Hepatocyte (in vitro differentiated cells): ENCODE measurements around the gene FUCA1. TPM values are rescaled to one million over a fixed set of nuclear protein-coding genes. Genes with fewer than 3 reads are reported as not detected.

Source experiments
- DNase-seq: peaks from one replicate; pipeline ENCODE4 v3.0.0-alpha.2; 2016; ENCODE audit warnings: low spot score
- H2AFZ ChIP-seq: fragments of 200-600 bp; sonication (generic); 2 replicates; pipeline ENCODE4 v1.6.0; 2016; ENCODE audit warnings: antibody characterized with exemption, mild to moderate bottlenecking
- H3K27ac ChIP-seq: fragments of 200-600 bp; sonication (generic); 2 replicates; pipeline ENCODE4 v1.5.1; 2016; ENCODE audit warnings: mild to moderate bottlenecking
- H3K27me3 ChIP-seq: fragments of 200-600 bp; sonication (generic); 2 replicates; pipeline ENCODE4 v1.6.1; 2016
- H3K36me3 ChIP-seq: fragments of 200-600 bp; sonication (generic); replicated peaks from 2 replicates; pipeline ENCODE4 v1.5.1; 2016; ENCODE audit warnings: low read depth; ENCODE audit not compliant: insufficient read depth
- H3K4me1 ChIP-seq: fragments of 200-600 bp; sonication (generic); 2 replicates; pipeline ENCODE4 v1.5.1; 2016; ENCODE audit warnings: mild to moderate bottlenecking, moderate library complexity; ENCODE audit not compliant: insufficient read depth
- H3K4me2 ChIP-seq: fragments of 200-600 bp; sonication (generic); 2 replicates; pipeline ENCODE4 v1.6.0; 2016
- H3K4me3 ChIP-seq: fragments of 200-600 bp; sonication (generic); 2 replicates; pipeline ENCODE4 v1.5.1; 2016; ENCODE audit warnings: mild to moderate bottlenecking
- H3K79me2 ChIP-seq: fragments of 200-600 bp; sonication (generic); 2 replicates; pipeline ENCODE4 v1.6.0; 2017; ENCODE audit warnings: mild to moderate bottlenecking
- H3K9me2 ChIP-seq: fragments of 200-600 bp; sonication (generic); replicated peaks from 2 replicates; pipeline ENCODE4 v1.6.0; 2017; ENCODE audit warnings: mild to moderate bottlenecking; ENCODE audit not compliant: insufficient read depth
- H3K9me3 ChIP-seq: fragments of 200-600 bp; sonication (generic); 2 replicates; pipeline ENCODE4 v1.5.1; 2016; ENCODE audit warnings: low read depth, mild to moderate bottlenecking
- H4K20me1 ChIP-seq: fragments of 200-600 bp; sonication (generic); 2 replicates; pipeline ENCODE4 v1.6.0; 2016; ENCODE audit warnings: mild to moderate bottlenecking; ENCODE audit not compliant: insufficient read depth, poor library complexity, severe bottlenecking
- CTCF ChIP-seq: fragments of 200-600 bp; sonication (generic); IDR thresholded peaks from 2 replicates; pipeline ENCODE4 v1.5.1; 2016; ENCODE audit warnings: antibody characterized with exemption, mild to moderate bottlenecking; ENCODE audit not compliant: poor library complexity
- EZH2 ChIP-seq: fragments of 200-600 bp; sonication (generic); IDR thresholded peaks from 2 replicates; pipeline ENCODE4 v1.6.1; 2016; ENCODE audit warnings: antibody characterized with exemption, mild to moderate bottlenecking, borderline replicate concordance
- EZH2phosphoT487 ChIP-seq: fragments of 200-600 bp; sonication (generic); IDR thresholded peaks from one replicate; pipeline ENCODE4 v1.6.1; 2018; ENCODE audit warnings: antibody characterized with exemption, mild to moderate bottlenecking, low read depth, moderate library complexity; ENCODE audit not compliant: unreplicated experiment, severe bottlenecking
- WGBS: methylation state at CpG from one replicate; pipeline ENCODE4 v1.1.6; 2016; ENCODE audit warnings: low lambda C conversion rate; ENCODE audit errors: missing lambda C conversion rate; 5-methylcytosine and 5-hydroxymethylcytosine counted together
- polyA plus RNA-seq: library from polyadenylated mRNA; unstranded; fragments of >200 nt; fragmentation: Nextera tagmentation; extraction: Ambion mirVana; gene quantifications from 2 replicates; pipeline ENCODE4 v1.2.1, GENCODE V29; 2016
- total RNA-seq: library from RNA; depleted of rRNA; stranded (reverse); fragments of >200 nt; gene quantifications from 2 replicates; pipeline ENCODE4 v1.2.3, GENCODE V29; 2014

FUCA1 gene
- total and polyA plus RNA-seq, 2 experiments from 2014 or later = 59.0 to 74.2 TPM

- Histone ChIP-seq H3K36me3 (no peaks in the 10 kb centered on the region), H3K4me2 (no peak overlapping the region), H2AFZ (no peak overlapping the region), H3K9me2 (no peaks in the 10 kb centered on the region), H3K4me1 (peaks cover 18% of the 10 kb centered on the region), H3K27ac (no peak overlapping the region), H3K9me3 (no peaks in the 10 kb centered on the region), H3K27me3 (no peaks in the 10 kb centered on the region), H4K20me1 (no peaks in the 10 kb centered on the region), H3K79me2 (peaks cover 27% of the 10 kb centered on the region), H3K4me3 (no peak overlapping the region)
- no peak for DNase-seq
- TF ChIP-seq EZH2phosphoT487 (no peak), CTCF (no peak), EZH2 (no peak)
- WGBS = 82% methylated on average over 17 of the region's 17 CpGs
These were observed 71.4 kb downstream of the FUCA1 start for GRCh38 chr1:23796466-23797271.

GRCh38 chr1:23795676-23796465 lies 72.2 kb downstream of the FUCA1 start:
- H3K27me3 ChIP-seq = no peaks in the 10 kb centered on the region
- no peaks in the 10 kb centered on the region for H3K36me3 ChIP-seq
- no peak overlapping the region for H3K4me3 ChIP-seq
- no peaks in the 10 kb centered on the region for H3K9me3 ChIP-seq
- no peaks in the 10 kb centered on the region for H3K9me2 ChIP-seq
- TF ChIP-seq EZH2 (no peak), CTCF (no peak), EZH2phosphoT487 (no peak)
- no peaks in the 10 kb centered on the region for H4K20me1 ChIP-seq
- 93% methylated on average over 11 of the region's 16 CpGs for WGBS
- DNase-seq = no peak
- H3K27ac ChIP-seq = no peak overlapping the region
- peaks cover 33% of the 10 kb centered on the region for H3K79me2 ChIP-seq
- peaks cover 14% of the 10 kb centered on the region for H3K4me1 ChIP-seq
- H2AFZ ChIP-seq = no peak overlapping the region
- no peak overlapping the region for H3K4me2 ChIP-seq

Other genes with a start within 250 kb of the FUCA1 start
- 828 and 862 TPM in 2 replicates for gene RPL11, start 176.5 kb downstream of the FUCA1 start, total RNA-seq
- gene RPL11, start 176.5 kb downstream of the FUCA1 start, polyA plus RNA-seq = 526 and 593 TPM in 2 replicates
- 25.6 and 28.3 TPM in 2 replicates for gene ELOA, start 124.8 kb downstream of the FUCA1 start, total RNA-seq
- 26.0 and 27.0 TPM in 2 replicates for gene ELOA, start 124.8 kb downstream of the FUCA1 start, polyA plus RNA-seq
- 45.1 and 49.4 TPM in 2 replicates for gene PITHD1, start 89.9 kb downstream of the FUCA1 start, total RNA-seq
- gene PITHD1, start 89.9 kb downstream of the FUCA1 start, polyA plus RNA-seq = 28.4 and 29.3 TPM in 2 replicates
- 73.2 and 108 TPM in 2 replicates for gene LYPLA2, start 77.1 kb downstream of the FUCA1 start, total RNA-seq
- 162 and 163 TPM in 2 replicates for gene LYPLA2, start 77.1 kb downstream of the FUCA1 start, polyA plus RNA-seq
- gene GALE, start 67.5 kb downstream of the FUCA1 start, total RNA-seq = 73.6 and 89.9 TPM in 2 replicates
- 114 and 117 TPM in 2 replicates for gene GALE, start 67.5 kb downstream of the FUCA1 start, polyA plus RNA-seq
- gene HMGCL, start 42.9 kb downstream of the FUCA1 start, total RNA-seq = 78.5 and 87.5 TPM in 2 replicates
- 79.0 and 90.7 TPM in 2 replicates for gene HMGCL, start 42.9 kb downstream of the FUCA1 start, polyA plus RNA-seq
- gene CNR2, start 45.1 kb upstream of the FUCA1 start, total RNA-seq = not detected in 2 replicates
- not detected in 2 replicates for gene CNR2, start 45.1 kb upstream of the FUCA1 start, polyA plus RNA-seq
- gene PNRC2, start 91.5 kb upstream of the FUCA1 start, total RNA-seq = 107 and 122 TPM in 2 replicates
- gene PNRC2, start 91.5 kb upstream of the FUCA1 start, polyA plus RNA-seq = 65.8 and 75.4 TPM in 2 replicates
- 125 and 127 TPM in 2 replicates for gene SRSF10, start 112.0 kb upstream of the FUCA1 start, total RNA-seq
- 113 and 131 TPM in 2 replicates for gene SRSF10, start 112.0 kb upstream of the FUCA1 start, polyA plus RNA-seq
- gene MYOM3, start 243.8 kb upstream of the FUCA1 start, total RNA-seq = 2.2 and 2.4 TPM in 2 replicates
- 0.67 and 2.0 TPM in 2 replicates for gene MYOM3, start 243.8 kb upstream of the FUCA1 start, polyA plus RNA-seq